Bronchial epithelial cell (primary cell): ENCODE results near the gene LST1. TPM values are rescaled to one million over a fixed set of nuclear protein-coding genes. Genes with fewer than 3 reads are reported as not detected.
"Not testable (repeated sequence)": the region's sequence is repeated elsewhere in the genome, so short reads cannot be mapped to it uniquely, and the experiment has no call there.

Experiments
- DNase-seq: peaks from one replicate; pipeline ENCODE4 v3.0.0-alpha.2; 2010; ENCODE audit warnings: low read depth
- FAIRE-seq: peaks from 2 replicates; lab custom pipeline; 2011; peaks lifted over from hg19 to GRCh38; lab: Jason Lieb, UNC
- H3K27me3 ChIP-seq: 2 replicates; pipeline ENCODE4 v1.5.1; 2011; ENCODE audit warnings: low read length; ENCODE audit not compliant: control insufficient read depth, insufficient read depth
- H3K36me3 ChIP-seq: 2 replicates; pipeline ENCODE4 v1.5.1; 2011; ENCODE audit warnings: low read length; ENCODE audit not compliant: control insufficient read depth, insufficient read depth
- H3K4me3 ChIP-seq: 2 replicates; pipeline ENCODE4 v1.5.1; 2011; ENCODE audit warnings: mild to moderate bottlenecking, low read depth, low read length, control low read depth
- CTCF ChIP-seq: IDR thresholded peaks from 2 replicates; pipeline ENCODE4 v1.5.1; 2011; ENCODE audit warnings: mild to moderate bottlenecking, moderate library complexity, low read length, control low read depth, inconsistent platforms; ENCODE audit not compliant: insufficient read depth, severe bottlenecking
- total RNA-seq: library from RNA; depleted of rRNA; stranded (reverse); fragments of >200 nt; gene quantifications from 2 replicates; pipeline ENCODE4 v1.2.1, GENCODE V29; 2014

Gene LST1
- total RNA-seq, 1 donor from 2014 or later, result not detected

GRCh38 chr6:31547727-31548543, 38.1 kb upstream of the LST1 start:
- DNase-seq, result no peak
- no peak for FAIRE-seq
- Histone ChIP-seq H3K36me3 (peaks cover 4% of the 10 kb centered on the region), H3K4me3 (peak overlapping the region; percentile 35), H3K27me3 (no peaks in the 10 kb centered on the region)
- TF ChIP-seq CTCF, result no peak

GRCh38 chr6:31548544-31548873, 37.6 kb upstream of the LST1 start:
- FAIRE-seq (no peak), DNase-seq (no peak)
- Histone ChIP-seq H3K36me3 (peaks cover 4% of the 10 kb centered on the region), H3K27me3 (no peaks in the 10 kb centered on the region), H3K4me3 (no peak overlapping the region)
- no peak for TF ChIP-seq CTCF

- not testable (repeated sequence) for H3K4me3 ChIP-seq, FAIRE-seq, H3K27me3 ChIP-seq, H3K36me3 ChIP-seq
- peak; percentile 11 for DNase-seq
- peak; percentile 18 for TF ChIP-seq CTCF
Measured at GRCh38 chr6:31551371-31551770, 34.7 kb upstream of the LST1 start.

- no peak for TF ChIP-seq CTCF
- no peak overlapping the region for H3K4me3 ChIP-seq
- DNase-seq, result no peak
- no peak for FAIRE-seq
- no peaks in the 10 kb centered on the region for H3K27me3 ChIP-seq
- H3K36me3 ChIP-seq, result peaks cover 17% of the 10 kb centered on the region
Measured at GRCh38 chr6:31556307-31556706, 29.8 kb upstream of the LST1 start.

- peaks cover 17% of the 10 kb centered on the region for H3K36me3 ChIP-seq
Measured at GRCh38 chr6:31557443-31558317, 28.4 kb upstream of the LST1 start.

More at GRCh38 chr6:31557443-31558317, 28.4 kb upstream of the LST1 start:
- no peak for FAIRE-seq
- Histone ChIP-seq H3K4me3 (no peak overlapping the region), H3K27me3 (no peaks in the 10 kb centered on the region)
- no peak for DNase-seq
- no peak for TF ChIP-seq CTCF
